RKO (cell line): ENCODE measurements around the gene SAMD10.
"Not testable (repeated sequence)": the region's sequence is repeated elsewhere in the genome, so short reads cannot be mapped to it uniquely, and the experiment has no call there.

Experiments
- DNase-seq: peaks from one replicate; pipeline ENCODE4 v3.0.0-alpha.2; 2016; ENCODE audit warnings: low spot score

The SAMD10 gene

DNA sequence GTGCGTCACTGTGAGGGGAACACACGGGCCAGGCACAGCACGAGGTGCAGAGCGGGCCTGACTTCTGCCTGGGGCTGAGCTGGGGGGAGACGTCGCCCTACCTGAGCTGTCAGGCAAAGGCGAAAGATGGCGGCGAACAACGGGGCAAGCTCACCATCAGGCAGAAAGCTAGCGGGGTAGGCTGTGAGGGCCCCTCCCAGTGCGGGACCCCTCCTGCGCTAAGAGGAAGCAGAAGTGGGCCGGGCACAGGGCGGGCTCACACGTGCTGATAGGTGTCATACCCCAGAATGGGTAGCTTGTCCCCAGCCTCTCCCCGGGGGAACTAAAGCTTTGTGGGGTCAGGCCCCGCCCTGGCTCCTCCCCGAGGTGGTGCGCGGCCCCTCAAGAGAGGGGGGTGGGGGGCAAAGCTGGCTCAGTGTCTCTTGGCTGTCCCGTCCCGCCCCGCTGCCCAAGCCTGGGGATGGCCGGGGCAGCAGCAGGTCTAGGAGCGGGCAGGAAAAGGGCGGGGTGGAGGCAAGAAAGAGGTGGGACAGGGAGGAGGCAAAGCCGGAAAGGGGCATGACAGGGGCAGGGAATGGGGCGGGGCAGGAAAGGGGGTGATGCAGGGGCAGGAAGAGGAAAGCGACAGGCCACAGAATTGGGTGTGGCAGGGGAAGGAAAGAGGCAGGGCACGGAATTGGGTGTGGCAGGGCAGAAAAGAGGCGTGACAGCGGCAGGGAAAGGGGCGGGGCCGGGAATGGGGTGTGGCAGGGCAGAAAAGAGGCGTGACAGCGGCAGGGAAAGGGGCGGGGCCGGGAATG lies 38.0 kb downstream of the SAMD10 start:
- DNase-seq, result peak; percentile 92

- no peak for DNase-seq
These were observed 38.8 kb downstream of the SAMD10 start for GRCh38 chr20:63940472-63941266.

GRCh38 chr20:63940071-63940471 lies 39.4 kb downstream of the SAMD10 start:
- no peak for DNase-seq

- DNase-seq, result no peak
These were observed 40.1 kb downstream of the SAMD10 start for GRCh38 chr20:63939061-63939935.

GRCh38 chr20:63937596-63937995 lies 41.8 kb downstream of the SAMD10 start:
- no peak for DNase-seq

- DNase-seq, result no peak
These were observed 44.0 kb downstream of the SAMD10 start for GRCh38 chr20:63935447-63935846.

- DNase-seq, result no peak
These were observed 45.0 kb downstream of the SAMD10 start for GRCh38 chr20:63934271-63935068.

GRCh38 chr20:63933646-63934045 lies 45.8 kb downstream of the SAMD10 start:
- no peak for DNase-seq

DNA sequence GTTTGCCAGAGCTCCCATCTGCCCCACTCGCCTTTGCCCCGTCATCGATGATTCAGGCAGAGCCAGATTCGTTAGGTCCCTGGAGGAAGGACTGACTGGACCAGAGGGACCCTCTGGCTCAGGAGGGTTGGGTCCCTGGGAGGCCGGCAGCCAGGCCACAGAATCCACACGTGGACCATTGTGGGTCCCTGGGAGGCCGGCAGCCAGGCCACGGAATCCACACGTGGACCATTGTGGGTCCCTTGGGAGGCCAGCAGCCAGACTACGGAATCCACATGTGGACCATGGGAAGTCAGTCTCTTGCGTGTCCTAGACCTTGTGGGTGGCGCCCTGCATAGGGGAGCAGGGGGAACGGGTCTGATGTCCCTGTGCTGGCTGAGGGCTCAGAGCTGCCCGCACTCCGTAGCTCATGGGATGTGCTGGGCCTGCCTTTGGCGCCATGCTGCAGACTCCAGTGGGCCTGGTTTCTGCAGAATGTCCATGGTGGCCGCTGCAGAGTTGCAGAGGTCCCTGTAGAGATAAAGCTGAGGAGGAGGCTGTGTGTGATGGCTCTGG lies 46.8 kb downstream of the SAMD10 start:
- no peak for DNase-seq

GRCh38 chr20:63931735-63932134 lies 47.7 kb downstream of the SAMD10 start:
- DNase-seq, result no peak

- no peak for DNase-seq
These were observed 48.4 kb downstream of the SAMD10 start for GRCh38 chr20:63930971-63931553.

DNA sequence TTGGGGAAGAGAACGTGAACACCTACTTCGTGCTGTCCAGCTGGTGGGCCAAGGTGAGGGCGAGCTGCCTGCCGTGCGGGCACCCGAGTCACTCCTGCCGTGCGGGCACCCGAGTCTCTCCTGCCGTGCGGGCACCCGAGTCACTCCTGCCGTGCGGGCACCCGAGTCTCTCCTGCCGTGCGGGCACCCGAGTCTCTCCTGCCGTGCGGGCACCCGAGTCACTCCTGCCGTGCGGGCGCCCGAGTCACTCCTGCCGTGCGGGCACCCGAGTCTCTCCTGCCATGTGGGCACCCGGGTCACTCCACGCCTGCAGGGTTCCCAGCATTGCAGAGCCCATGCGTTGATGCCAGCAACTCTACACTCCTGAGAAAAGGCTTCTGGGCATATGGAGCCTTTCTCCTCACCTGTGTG lies 50.0 kb downstream of the SAMD10 start:
- not testable (repeated sequence) for DNase-seq

- no peak for DNase-seq
These were observed 50.4 kb downstream of the SAMD10 start for GRCh38 chr20:63929071-63929470.

GRCh38 chr20:63926298-63926697 lies 53.1 kb downstream of the SAMD10 start:
- no peak for DNase-seq

GRCh38 chr20:63924241-63924640 lies 55.2 kb downstream of the SAMD10 start:
- no peak for DNase-seq
